NCI-H2107 treated with DMSO at 0.1 percent for 48 hours (cell line): ENCODE data around the gene GGT7.
"Not testable (repeated sequence)": the region's sequence is repeated elsewhere in the genome, so short reads cannot be mapped to it uniquely, and the experiment has no call there.

ENCODE experiments used
- DNase-seq: peaks from one replicate; lab custom pipeline; 2025; ENCODE audit not compliant: unreplicated experiment; lab: John Stamatoyannopoulos, UW

Gene GGT7, protein sequence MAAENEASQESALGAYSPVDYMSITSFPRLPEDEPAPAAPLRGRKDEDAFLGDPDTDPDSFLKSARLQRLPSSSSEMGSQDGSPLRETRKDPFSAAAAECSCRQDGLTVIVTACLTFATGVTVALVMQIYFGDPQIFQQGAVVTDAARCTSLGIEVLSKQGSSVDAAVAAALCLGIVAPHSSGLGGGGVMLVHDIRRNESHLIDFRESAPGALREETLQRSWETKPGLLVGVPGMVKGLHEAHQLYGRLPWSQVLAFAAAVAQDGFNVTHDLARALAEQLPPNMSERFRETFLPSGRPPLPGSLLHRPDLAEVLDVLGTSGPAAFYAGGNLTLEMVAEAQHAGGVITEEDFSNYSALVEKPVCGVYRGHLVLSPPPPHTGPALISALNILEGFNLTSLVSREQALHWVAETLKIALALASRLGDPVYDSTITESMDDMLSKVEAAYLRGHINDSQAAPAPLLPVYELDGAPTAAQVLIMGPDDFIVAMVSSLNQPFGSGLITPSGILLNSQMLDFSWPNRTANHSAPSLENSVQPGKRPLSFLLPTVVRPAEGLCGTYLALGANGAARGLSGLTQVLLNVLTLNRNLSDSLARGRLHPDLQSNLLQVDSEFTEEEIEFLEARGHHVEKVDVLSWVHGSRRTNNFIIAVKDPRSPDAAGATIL

DNA sequence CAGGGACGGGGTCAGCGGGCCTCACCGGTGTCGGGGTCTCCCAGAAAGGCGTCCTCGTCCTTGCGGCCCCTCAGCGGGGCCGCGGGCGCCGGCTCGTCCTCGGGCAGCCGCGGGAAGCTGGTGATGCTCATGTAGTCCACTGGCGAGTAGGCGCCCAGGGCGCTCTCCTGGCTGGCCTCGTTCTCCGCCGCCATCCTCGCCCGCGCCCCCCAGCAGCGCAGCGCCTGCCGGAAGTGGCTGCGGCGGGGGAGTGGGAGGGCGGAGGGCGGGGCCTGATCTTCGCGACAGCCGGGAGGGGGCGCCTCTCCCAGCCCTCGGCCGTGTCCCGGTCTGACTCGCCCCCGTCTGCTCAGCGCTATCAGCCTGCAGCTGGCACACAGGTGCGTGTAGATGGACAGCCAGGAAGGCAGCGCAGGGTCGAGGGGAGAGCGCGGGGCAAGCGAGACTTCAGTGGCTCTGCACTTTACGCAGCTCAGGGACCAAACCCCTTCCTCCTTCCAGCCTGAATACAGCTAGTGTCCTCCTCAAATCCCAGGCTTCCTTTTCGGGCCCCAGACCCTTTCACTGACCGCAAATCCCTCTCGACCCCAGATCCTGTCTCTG lies at the start of gene GGT7:
Gene GGT7 (minus strand): TSS at position 235 of the 603 bp plus-strand sequence. CDS start 41 bp downstream, at position 194.
- peak; percentile 19 for DNase-seq

DNA sequence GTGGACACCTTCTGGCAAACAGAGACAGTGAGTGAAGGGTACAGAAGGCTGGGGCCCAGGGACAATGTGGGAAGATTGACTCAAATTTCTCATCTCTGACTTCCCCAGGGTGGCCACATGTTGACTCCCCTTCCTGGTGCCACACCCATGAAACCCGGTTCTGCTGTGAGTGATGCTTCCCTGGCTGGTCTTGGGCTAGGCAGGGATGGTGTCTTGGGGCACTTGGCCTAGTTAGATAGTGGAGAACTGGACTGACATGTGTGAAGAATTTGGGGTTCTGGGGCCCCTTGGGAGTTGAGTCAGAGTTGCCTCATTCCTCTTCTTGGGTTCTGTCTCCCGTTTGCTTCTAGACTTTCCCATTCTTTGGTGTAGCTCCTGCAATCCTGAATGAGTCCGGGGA lies 48.8 kb upstream of the GGT7 start:
- DNase-seq: no peak

DNA sequence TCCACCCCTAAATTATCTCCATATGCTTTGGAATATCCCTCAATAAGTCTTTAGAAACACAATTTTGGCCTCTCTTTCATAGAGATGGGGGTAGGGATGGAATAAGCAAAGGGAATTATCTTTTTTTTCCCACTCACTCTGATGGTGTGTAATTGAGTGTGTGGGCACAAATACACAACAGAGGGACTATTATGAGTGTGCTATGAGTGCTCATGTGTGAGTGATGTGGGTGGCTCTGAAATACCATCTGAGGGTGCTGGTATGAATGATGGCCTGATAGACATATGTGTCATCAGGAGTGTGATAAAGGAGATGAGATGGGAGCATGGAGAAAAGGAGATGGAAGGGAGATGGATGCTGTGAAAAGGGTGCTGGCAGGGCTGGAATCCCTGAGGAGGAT lies 47.4 kb upstream of the GGT7 start:
- DNase-seq: no peak

DNA sequence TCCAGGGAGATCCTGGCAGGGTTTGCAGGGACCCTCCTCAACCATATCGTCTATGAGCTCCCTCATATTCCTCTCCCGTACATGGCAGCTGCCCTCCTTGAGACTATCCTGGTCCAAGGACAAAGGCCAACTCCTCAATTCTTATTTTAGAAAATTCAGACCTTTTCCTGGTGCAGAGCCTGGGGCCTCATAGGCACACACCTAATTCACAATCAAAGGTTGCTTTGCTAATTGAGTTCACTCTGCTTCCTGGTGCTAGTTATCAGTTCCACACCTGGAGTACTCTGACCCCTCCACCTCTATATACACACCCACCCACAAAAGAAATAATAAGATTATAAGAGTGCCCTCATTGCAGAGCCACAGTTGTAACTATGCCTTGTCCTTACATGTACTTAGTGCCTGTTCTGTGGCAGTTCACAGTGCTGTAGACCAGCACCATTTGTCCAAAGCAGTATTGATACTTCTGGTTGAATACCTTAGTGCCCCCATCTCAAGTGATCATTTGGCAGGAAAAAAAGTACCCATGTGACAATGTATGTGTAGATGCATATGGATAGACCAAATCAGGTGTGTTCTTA lies 44.2 kb upstream of the GGT7 start:
- DNase-seq: no peak

DNA sequence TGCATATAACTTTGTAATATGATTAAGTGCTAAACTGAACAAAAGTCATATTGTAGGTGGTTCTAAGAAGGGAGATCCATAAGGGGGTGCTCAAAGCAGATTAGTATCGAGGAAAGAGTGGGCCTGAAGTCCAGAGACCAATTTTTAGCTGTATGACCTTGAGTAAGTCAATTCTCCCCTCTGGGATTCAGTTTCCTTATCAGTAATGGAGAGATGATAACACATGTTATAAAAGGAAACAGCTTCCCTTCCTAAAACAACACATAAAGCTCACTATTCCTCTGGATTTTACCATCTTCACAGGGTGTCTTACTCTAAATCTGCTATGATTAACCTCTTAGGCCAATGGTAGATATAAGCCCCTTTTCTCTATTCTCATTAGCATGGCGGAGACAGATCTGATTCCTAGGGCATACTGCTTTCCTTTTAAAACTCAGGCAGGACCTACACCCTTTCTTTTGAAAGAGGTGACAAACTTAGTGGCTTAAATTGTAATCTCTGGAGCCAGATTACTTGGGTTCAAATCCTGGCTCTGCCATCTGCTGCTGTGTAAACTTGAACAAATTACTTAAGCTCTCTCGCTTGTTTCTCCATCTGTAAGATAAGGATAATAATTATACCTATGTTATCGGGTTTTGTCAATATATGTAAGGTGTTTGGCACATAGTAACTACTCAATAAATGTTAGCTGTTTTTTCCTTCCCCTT lies 43.2 kb upstream of the GGT7 start:
- no peak for DNase-seq

DNA sequence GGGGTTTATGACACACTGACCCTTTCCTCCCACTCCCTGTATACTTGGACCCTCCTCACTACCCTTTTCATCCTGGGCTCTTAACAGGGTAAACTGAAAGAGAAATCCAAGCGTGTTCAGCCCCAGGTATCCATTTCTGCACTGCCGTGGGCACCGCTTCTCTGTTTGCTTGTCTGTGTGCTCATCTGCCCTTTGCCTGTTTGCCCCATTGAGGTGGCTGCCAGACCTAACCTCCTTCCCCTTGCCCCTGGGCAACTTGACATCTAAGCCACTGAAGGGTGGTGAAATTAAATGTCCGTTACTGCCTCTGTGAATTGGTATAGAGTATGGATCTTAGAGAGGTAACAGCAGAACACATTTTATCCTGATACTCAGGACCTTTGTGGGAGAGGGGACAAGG lies 42.5 kb upstream of the GGT7 start:
- DNase-seq: no peak

DNA sequence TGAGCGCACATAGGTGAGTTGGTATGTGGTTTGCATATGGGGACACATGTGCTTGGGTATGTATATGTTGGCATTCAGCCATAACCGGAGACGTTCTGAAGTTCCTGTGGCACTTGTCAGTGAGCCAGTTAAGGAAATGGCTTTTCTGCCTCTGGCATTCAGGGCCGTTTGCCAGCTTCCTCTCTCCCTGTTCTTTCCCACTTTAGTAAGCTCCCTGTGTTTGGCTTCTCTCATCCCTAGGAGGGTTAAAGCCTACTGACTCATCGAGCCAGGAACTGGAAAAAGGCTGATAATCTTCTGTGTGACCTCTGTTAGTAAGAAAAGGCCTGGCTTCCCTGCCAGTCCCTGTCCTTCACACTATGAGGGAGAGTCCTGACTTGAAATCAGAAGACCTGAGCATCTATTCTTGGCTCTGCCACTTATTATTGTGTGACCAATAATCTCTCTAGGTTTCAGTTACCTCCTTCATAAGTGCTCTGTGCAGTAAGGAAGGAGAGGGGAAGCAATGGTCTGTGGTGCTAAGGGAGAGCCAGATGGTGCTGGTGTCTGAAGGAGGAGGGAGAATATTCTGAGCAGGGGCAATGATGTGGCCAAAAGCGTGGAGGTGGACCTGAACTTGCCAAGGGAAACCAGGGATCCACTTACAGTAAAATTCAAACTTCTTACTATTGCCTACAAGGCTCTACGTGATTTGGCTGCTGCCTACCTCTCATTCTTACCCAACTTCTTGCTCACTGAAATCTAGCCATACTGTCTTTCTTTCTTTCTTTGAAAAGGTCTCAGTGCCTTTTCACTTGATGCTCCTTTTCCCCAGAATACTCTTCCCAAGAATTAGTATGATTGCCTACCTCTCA lies 35.2 kb upstream of the GGT7 start:
- DNase-seq: no peak

DNA sequence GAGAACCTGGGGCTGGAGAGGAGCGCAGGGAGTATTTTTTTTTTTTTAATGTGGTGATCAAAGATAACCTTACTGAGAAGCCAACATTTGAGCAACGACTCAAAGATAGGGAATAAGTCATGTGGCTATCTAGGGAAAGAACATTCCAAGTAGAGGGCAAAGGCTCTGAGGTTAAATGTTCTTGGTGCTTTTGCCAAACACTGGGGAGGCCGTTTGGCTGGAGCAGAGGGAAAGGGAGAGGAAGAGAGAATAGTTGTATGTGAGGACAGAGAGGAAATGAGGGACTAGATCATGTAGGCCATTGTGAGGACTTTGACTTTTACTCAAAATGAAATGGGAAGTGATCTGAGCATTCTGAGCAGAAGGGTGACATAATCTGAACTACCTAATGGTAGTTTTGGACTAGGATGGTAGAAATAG lies 31.6 kb upstream of the GGT7 start:
- DNase-seq: no peak

DNA sequence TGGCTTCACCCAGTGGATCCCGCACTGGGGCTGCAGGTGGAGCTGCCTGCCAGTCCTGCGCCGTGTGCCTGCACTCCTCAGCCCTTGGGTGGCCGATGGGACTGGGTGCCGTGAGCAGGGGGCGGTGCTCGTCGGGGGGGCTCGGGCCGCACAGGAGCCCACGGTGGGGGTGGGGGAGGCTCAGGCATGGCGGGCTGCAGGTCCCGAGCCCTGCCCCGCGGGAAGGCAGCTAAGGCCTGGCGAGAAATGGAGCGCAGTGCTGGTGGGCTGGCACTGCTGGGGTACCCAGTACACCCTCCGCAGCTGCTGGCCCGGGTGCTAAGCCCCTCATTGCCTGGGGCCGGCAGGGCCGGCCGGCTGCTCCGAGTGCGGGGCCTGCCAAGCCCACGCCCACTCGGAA lies 26.1 kb upstream of the GGT7 start:
- DNase-seq: not testable (repeated sequence)

DNA sequence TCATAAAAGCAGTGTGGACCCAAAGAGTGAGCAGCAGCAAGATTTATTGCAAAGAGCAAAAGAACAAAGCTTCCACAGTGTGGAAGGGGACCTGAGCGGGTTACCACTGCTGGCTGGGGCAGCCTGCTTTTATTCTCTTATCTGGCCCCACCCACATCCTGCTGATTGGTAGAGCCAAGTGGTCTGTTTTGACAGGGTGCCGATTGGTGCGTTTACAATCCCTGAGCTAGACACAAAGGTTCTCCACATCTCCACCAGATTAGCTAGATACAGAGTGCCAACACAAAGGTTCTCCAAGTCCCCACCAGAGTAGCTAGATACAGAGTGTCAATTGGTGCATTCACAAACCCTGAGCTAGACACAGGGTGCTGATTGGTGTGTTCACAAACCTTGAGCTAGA lies 25.5 kb upstream of the GGT7 start:
- DNase-seq: not testable (repeated sequence)

DNA sequence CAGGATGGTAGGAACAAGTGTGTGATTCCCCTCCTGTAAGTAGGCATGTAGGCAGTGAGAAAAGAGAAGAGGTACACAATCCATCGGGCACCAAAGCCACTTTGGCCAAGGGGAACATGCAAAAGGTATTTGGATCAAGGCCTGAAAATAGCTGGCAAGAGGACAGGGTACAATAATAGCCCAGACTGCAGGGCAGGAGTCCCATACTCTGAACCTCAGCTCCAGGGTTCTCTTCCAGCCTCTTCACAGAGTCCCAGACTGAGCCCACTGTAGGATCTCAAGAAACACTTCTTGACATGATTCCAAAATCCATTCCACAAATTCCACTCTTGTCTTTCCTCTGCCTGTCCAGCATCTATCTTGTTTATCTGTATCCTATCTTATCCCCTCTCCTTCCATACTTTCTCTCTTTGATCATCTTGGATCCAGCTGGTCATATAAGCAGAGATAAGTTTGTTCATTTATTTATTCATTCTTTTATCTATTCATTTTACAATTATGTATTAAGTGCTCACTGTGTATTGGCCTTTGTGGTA lies 23.5 kb upstream of the GGT7 start:
- DNase-seq: no peak

DNA sequence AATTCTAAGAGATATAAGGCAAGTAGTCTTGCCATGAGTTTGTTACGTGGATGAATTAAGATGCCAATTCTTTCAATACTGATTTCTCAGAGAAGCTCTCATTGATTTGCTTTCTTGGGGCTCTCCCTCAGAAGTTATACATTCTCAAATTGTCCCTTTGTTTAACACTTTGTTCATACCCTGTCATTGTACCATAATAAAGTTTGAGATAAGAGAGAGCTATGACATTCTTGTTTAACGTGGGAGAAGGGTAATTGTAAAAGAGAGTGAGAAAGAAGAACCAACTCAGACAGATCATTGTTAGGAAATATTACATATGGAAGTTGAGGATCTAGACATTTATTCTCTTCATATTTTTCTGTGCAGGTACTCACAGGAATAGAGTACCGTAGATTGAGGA lies 22.8 kb upstream of the GGT7 start:
- no peak for DNase-seq

DNA sequence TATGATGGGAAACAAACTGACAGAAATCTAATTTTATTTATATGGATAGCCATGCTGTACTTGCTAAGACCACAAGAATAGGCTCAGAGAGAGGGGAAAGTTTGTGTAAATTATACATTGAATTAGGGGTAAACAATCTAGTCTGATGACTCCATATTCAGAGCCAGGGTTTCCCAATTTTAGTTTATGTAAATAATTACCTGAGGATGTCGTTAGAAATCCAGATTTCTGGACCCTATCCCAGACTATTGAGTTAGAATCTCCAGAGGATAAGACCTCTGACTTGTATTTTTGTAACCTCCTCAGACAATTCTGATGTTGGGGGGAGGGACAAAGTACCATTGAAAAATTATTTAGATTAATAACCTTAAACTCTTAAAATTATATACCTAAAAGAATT lies 22.1 kb upstream of the GGT7 start:
- DNase-seq: no peak

DNA sequence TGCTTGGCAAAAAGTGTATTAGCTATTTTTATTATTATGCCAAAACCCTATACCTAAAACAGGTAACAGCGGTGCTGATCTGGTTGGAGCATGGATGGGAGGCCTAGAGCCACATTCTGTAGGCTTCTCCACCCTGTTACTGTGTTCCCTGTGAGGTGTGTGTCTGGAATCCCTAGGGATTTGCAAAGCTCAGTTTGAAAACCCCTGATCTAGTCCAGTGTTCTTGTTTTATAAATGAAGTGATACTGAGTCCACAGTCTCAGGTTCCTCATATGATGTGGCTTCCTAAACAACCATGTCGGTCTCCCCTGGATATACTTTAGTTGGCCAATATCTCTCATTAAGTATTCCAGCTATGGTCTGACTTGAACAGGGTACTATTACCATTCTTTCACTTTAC lies 20.0 kb upstream of the GGT7 start:
- DNase-seq: no peak

DNA sequence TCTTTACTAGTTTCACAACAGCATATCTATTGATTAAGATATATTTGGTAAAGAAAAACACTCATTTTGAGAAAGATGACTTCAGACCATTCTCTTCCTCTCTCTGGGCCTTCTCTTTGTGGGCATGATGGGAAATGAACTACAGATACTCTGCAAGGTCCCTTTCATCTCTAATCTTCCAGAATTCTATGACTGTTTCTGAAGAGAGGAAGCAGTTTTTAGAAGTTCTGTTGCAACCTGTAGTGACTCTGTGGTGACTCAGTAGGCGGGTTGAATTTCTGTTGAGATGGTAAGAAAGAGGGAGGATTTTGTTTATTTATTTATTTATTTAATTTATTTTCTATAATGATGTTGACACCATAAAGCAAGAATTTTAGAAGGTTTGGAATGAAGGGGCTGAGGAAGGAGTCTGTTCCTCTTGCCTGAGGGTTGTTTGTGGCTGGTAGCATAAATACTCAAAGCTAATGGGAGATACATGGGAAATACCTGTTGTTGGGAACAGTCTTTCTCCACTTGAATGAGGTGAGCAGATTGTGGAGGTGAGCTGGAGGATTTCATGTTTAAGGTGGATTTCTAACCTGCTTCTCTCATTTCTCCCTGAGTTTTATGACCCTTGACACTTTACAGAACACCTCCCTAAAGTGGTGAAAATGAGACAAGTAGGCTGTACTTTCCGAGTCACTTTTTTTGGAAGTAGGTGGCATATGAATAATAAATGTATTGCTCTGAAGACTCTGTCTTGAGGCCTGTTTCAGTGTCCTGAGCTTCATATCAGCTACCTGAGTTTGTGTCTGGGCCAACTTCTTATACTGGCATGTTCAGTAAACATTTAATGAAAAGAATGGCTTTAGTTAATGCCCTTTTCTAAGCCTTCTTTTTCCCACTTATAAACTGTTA lies 18.8 kb upstream of the GGT7 start:
- no peak for DNase-seq

DNA sequence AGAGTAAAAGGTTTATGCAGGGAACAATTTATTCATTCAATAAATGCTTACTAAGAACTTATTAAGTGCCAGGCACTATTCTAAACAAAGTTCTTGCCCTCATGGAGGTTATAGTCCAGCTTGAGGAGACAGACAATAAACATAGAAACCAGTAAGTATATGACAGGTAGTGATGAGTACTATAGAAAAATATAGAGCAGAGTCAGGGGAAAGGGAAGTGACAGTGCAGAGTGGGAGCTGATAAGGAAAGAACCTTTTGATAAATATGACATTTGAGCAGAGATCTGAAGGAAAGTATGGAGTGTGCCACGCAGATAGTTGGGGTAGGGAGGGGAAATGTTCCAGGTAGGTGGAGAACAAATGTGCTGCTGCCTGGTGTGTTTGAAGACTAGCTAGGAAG lies 15.8 kb upstream of the GGT7 start:
- DNase-seq: no peak

DNA sequence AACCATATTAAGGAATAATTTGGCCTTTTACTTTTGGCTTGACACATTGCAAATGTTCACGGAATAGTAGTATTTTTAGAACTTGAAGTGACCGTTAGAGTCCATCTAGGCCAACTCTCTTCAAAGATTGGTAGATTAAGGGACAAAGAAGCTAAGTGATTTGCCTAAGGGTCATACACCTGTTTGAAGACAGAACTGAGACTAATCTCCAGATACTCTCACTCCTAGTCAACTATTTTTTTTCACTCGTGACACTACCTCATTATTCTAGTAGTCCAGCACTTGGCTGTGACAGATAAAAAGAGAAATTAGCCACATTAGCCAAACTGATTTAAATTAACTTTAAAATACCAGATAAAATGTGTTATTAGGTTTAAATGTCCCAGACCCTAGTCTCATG lies 14.4 kb upstream of the GGT7 start:
- DNase-seq: no peak

DNA sequence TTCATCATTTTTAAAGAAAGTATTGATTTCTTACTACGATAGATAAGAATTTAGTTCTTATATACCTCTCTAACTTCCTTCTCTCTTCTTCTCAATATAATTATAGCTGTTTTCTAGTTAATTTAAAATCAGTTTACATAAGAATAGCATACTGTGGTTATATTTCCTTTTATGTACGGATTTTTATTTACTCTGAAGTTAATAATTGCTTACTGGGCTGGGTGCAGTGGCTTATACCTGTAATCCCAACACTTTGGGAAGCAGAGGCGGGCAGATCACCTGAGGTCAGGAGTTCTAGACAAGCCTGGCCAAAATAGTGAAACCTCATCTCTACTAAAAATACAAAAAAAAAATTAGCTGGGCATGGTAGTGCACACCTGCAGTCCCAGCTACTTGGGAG lies 13.5 kb upstream of the GGT7 start:
- no peak for DNase-seq

DNA sequence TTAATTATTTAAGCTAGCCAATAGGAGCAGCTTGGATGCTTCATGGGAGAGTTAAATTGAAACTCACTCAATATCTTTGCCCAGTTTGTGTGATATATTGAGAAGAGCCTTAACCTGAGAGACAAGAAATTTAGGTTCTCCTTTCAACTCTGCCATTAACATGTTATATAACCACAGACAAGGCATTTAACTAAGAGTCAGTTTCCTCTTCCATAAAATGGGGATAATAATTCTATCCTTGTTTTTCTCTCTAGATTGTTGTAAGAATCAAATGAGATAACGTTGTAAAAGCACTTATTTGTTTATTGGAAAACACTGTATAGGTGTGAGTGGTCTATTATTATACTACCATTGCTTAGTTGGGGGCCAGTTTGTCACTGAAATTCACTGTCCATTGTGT lies 11.6 kb upstream of the GGT7 start:
- DNase-seq: no peak
